ENCODE measurements around the gene ADAMTS9.
A peak's percentile ranks its signal among the peaks of the same experiment; 100 is the strongest.

GRCh38 chr3:64484289-64484992 lies 203.4 kb downstream of the ADAMTS9 start:
- TF ChIP-seq CTCF (IDR thresholded peaks at IDR 0.05) (peak; percentile 87 to 94 (median 91)), POLR2A (IDR thresholded peaks at IDR 0.05) (no peak)
